Panc1 (cell line): Measurements from ENCODE around the gene CRELD1. TPM values are rescaled to one million over a fixed set of nuclear protein-coding genes. Genes with fewer than 3 reads are reported as not detected.

Experiments
- ATAC-seq: fragments of 200-7000 bp; cut with Tn5 transposase; 2 replicates; pipeline ENCODE4 v1.9.1; 2020; ENCODE audit warnings: mild to moderate bottlenecking, moderate library complexity
- BruUV-seq: library from RNA; stranded (reverse); fragments of 400-500 nt; replicated peaks from 2 replicates; lab custom pipeline; 2021; lab: Mats Ljungman, UMichigan
- CTCF ChIA-PET: fragments of 300-600 bp; sonication (Branson Sonifier 250); formaldehyde crosslinking; loops from one replicate; lab custom pipeline; 2022; ENCODE audit warnings: antibody characterized with exemption; lab: Charles Lee
- POLR2A ChIA-PET: fragments of 300-600 bp; sonication (Branson Sonifier 250); formaldehyde crosslinking; loops from one replicate; lab custom pipeline; 2022; ENCODE audit warnings: antibody characterized with exemption; lab: Charles Lee
- DNase-seq: peaks from one replicate; pipeline ENCODE4 v3.0.0-alpha.2; 2010; ENCODE audit warnings: low read depth, low spot score
- H3K27ac ChIP-seq: 2 replicates; pipeline ENCODE4 v1.5.1; 2011; ENCODE audit warnings: mild to moderate bottlenecking, low read length, inconsistent platforms
- H3K27me3 ChIP-seq: fragments of 200-500 bp; sonication (Bioruptor generic); 2 replicates; pipeline ENCODE4 v1.6.0; 2014; ENCODE audit warnings: low read length, inconsistent platforms; ENCODE audit not compliant: control insufficient read depth, insufficient read depth
- H3K36me3 ChIP-seq: fragments of 200-500 bp; sonication (Bioruptor generic); 2 replicates; pipeline ENCODE4 v1.5.1; 2014; ENCODE audit warnings: inconsistent platforms, mild to moderate bottlenecking, low read length, moderate library complexity; ENCODE audit not compliant: control insufficient read depth, insufficient read depth
- H3K4me1 ChIP-seq: 2 replicates; pipeline ENCODE4 v1.5.1; 2011; ENCODE audit warnings: inconsistent platforms, mild to moderate bottlenecking, low read length, moderate library complexity; ENCODE audit not compliant: control insufficient read depth, insufficient read depth
- H3K4me3 ChIP-seq, 2 experiments: 2 replicates each; pipeline ENCODE4 v1.5.1; 2011 to 2012; ENCODE audit warnings: low read depth in 2 of 2, low read length in 2 of 2, mild to moderate bottlenecking in 2 of 2, inconsistent platforms in 1 of 2, moderate library complexity in 1 of 2
- H3K9me3 ChIP-seq: fragments of 200-500 bp; sonication (Bioruptor generic); 2 replicates; pipeline ENCODE4 v1.5.1; 2014; ENCODE audit warnings: low read depth, mild to moderate bottlenecking, inconsistent platforms, low read length, moderate library complexity; ENCODE audit not compliant: control insufficient read depth, insufficient read depth
- POLR2AphosphoS5 ChIP-seq: IDR thresholded peaks from 2 replicates; pipeline ENCODE4 v1.6.1; 2012; ENCODE audit warnings: mild to moderate bottlenecking, low read depth, low read length, moderate library complexity
- SIN3A ChIP-seq: IDR thresholded peaks from 2 replicates; pipeline ENCODE4 v1.6.1; 2012; ENCODE audit warnings: low read depth, mild to moderate bottlenecking, low read length, moderate library complexity, borderline replicate concordance; ENCODE audit not compliant: insufficient read depth
- TCF7L2 ChIP-seq: IDR thresholded peaks from 2 replicates; pipeline ENCODE4 v1.6.1; 2011; ENCODE audit warnings: mild to moderate bottlenecking, low read depth, low read length, inconsistent platforms
- in situ Hi-C: cut with HindIII; loops from 2 replicates; pipeline ENCODE4 v1.10.0; 2016; ENCODE audit warnings: low sequenced_read_pairs, low pct_unique_long_range_greater_than_20kb
- intact Hi-C: fragments of 100-400 bp; cut with micrococcal nuclease; formaldehyde crosslinking; loops from one replicate; pipeline ENCODE4 v1.10.0; 2022; ENCODE audit not compliant: unreplicated experiment
- total RNA-seq: library from RNA; stranded (reverse); gene quantifications from one replicate; pipeline ENCODE4 v1.2.1, GENCODE V29; 2021; ENCODE audit not compliant: unreplicated experiment
- TF ChIP-seq, protein P1 (sequence below): fragments of 450-650 bp; IDR thresholded peaks from 2 replicates; pipeline ENCODE4 v1.5.1; 2017; ENCODE audit warnings: mild to moderate bottlenecking
- TF ChIP-seq, protein P2 (sequence below), 2 experiments: IDR thresholded peaks; 2 replicates each; pipeline ENCODE4 v1.6.1; 2011 to 2012; ENCODE audit warnings: low read depth in 2 of 2, control low read depth in 1 of 2, low read length in 1 of 2, mild to moderate bottlenecking in 1 of 2, moderate library complexity in 1 of 2; ENCODE audit not compliant: insufficient read depth in 1 of 2

CRELD1 gene
- total RNA-seq, 1 experiment from 2014 or later: 15.4 TPM

- POLR2A ChIA-PET: no interaction called here
- CTCF ChIA-PET: no interaction called here
- no peak overlapping the region for H3K4me3 ChIP-seq
- ATAC-seq (no peak), DNase-seq (no peak)
- TF ChIP-seq, protein P1, sequence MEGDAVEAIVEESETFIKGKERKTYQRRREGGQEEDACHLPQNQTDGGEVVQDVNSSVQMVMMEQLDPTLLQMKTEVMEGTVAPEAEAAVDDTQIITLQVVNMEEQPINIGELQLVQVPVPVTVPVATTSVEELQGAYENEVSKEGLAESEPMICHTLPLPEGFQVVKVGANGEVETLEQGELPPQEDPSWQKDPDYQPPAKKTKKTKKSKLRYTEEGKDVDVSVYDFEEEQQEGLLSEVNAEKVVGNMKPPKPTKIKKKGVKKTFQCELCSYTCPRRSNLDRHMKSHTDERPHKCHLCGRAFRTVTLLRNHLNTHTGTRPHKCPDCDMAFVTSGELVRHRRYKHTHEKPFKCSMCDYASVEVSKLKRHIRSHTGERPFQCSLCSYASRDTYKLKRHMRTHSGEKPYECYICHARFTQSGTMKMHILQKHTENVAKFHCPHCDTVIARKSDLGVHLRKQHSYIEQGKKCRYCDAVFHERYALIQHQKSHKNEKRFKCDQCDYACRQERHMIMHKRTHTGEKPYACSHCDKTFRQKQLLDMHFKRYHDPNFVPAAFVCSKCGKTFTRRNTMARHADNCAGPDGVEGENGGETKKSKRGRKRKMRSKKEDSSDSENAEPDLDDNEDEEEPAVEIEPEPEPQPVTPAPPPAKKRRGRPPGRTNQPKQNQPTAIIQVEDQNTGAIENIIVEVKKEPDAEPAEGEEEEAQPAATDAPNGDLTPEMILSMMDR: no peak
- H3K27ac ChIP-seq: no peak overlapping the region
- H3K4me1 ChIP-seq: 0 out of 2 replicates have a peak, but pooled peaks cover under 1% of the 10 kb centered on the region
- no peaks in the 10 kb centered on the region for H3K27me3 ChIP-seq
- intact Hi-C loops: no loop called here
- in situ Hi-C loops: no loop called here
- H3K9me3 ChIP-seq: no peaks in the 10 kb centered on the region
- no TSS peak for BruUV-seq
- H3K36me3 ChIP-seq: no peaks in the 10 kb centered on the region
Observed at GRCh38 chr3:9908286-9908685, 25.3 kb upstream of the CRELD1 start.

- BruUV-seq: no TSS peak
- Histone ChIP-seq H3K27me3 (no peaks in the 10 kb centered on the region), H3K36me3 (no peaks in the 10 kb centered on the region), H3K9me3 (no peaks in the 10 kb centered on the region), H3K27ac (no peak overlapping the region), H3K4me1 (peaks cover 10% of the 10 kb centered on the region), H3K4me3 (no peak overlapping the region)
- TF ChIP-seq, protein P2, sequence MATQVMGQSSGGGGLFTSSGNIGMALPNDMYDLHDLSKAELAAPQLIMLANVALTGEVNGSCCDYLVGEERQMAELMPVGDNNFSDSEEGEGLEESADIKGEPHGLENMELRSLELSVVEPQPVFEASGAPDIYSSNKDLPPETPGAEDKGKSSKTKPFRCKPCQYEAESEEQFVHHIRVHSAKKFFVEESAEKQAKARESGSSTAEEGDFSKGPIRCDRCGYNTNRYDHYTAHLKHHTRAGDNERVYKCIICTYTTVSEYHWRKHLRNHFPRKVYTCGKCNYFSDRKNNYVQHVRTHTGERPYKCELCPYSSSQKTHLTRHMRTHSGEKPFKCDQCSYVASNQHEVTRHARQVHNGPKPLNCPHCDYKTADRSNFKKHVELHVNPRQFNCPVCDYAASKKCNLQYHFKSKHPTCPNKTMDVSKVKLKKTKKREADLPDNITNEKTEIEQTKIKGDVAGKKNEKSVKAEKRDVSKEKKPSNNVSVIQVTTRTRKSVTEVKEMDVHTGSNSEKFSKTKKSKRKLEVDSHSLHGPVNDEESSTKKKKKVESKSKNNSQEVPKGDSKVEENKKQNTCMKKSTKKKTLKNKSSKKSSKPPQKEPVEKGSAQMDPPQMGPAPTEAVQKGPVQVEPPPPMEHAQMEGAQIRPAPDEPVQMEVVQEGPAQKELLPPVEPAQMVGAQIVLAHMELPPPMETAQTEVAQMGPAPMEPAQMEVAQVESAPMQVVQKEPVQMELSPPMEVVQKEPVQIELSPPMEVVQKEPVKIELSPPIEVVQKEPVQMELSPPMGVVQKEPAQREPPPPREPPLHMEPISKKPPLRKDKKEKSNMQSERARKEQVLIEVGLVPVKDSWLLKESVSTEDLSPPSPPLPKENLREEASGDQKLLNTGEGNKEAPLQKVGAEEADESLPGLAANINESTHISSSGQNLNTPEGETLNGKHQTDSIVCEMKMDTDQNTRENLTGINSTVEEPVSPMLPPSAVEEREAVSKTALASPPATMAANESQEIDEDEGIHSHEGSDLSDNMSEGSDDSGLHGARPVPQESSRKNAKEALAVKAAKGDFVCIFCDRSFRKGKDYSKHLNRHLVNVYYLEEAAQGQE (IDR thresholded peaks at IDR 0.05; ENCODE audit: insufficient read depth in 1 of 2, low read depth in 2 of 2, low read length in 1 of 2): no peak
- TF ChIP-seq, protein P1: no peak
- TF ChIP-seq POLR2AphosphoS5 (no peak), SIN3A (no peak), TCF7L2 (no peak)
- POLR2A ChIA-PET: no interaction called here
- ATAC-seq (no peak), DNase-seq (no peak)
- intact Hi-C loops (no loop called here), in situ Hi-C loops (no loop called here)
- CTCF ChIA-PET: interaction anchor here (0.5 kb wide), 1 partner anchor 73 kb away, joined by 4 read pairs; no protein-coding TSS in a partner anchor
Observed at GRCh38 chr3:9909221-9910013, 24.2 kb upstream of the CRELD1 start.
